WI38 (cell line): ENCODE results near the gene RYR3.

Experiments
- H3K4me3 ChIP-seq: 2 replicates; pipeline ENCODE4 v1.5.1; 2011; ENCODE audit warnings: low read depth, mild to moderate bottlenecking, control low read depth, low read length
- TF ChIP-seq, protein P1 (sequence below): IDR thresholded peaks from 2 replicates; pipeline ENCODE4 v1.5.1; 2012; ENCODE audit warnings: low read depth, mild to moderate bottlenecking, control low read depth, low read length

The RYR3 gene

GRCh38 chr15:33677238-33677830 lies 366.6 kb downstream of the RYR3 start:
- TF ChIP-seq, protein P1, sequence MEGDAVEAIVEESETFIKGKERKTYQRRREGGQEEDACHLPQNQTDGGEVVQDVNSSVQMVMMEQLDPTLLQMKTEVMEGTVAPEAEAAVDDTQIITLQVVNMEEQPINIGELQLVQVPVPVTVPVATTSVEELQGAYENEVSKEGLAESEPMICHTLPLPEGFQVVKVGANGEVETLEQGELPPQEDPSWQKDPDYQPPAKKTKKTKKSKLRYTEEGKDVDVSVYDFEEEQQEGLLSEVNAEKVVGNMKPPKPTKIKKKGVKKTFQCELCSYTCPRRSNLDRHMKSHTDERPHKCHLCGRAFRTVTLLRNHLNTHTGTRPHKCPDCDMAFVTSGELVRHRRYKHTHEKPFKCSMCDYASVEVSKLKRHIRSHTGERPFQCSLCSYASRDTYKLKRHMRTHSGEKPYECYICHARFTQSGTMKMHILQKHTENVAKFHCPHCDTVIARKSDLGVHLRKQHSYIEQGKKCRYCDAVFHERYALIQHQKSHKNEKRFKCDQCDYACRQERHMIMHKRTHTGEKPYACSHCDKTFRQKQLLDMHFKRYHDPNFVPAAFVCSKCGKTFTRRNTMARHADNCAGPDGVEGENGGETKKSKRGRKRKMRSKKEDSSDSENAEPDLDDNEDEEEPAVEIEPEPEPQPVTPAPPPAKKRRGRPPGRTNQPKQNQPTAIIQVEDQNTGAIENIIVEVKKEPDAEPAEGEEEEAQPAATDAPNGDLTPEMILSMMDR: no peak

GRCh38 chr15:33678176-33678575 lies 367.4 kb downstream of the RYR3 start:
- TF ChIP-seq, protein P1: no peak
- no peak overlapping the region for H3K4me3 ChIP-seq

More at GRCh38 chr15:33677238-33677830, 366.6 kb downstream of the RYR3 start:
- H3K4me3 ChIP-seq: no peak overlapping the region

- no peak overlapping the region for H3K4me3 ChIP-seq
- TF ChIP-seq, protein P1: no peak
Measured at GRCh38 chr15:33678602-33679001, 367.8 kb downstream of the RYR3 start.

DNA sequence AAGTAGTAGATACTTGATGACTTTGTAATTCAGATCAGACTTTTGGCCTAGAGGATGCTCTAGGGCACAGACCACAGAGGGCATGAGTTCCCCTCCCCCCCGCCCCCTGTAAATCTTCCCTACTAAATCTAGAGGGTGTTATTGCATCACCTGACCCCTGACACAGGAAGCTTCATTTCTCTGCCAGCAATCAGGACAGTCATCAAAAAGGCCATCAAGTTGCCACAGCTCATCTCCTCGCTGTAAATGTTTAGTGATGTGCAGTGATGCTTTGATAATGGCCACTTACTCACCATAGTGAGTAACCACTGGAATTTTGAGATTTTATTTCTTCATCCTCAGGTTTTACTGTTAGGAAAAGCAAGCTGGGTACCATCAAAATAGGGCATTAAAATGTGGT lies 368.3 kb downstream of the RYR3 start:
- TF ChIP-seq, protein P1: no peak
- H3K4me3 ChIP-seq: no peak overlapping the region

- TF ChIP-seq, protein P1: no peak
- no peak overlapping the region for H3K4me3 ChIP-seq
Measured at GRCh38 chr15:33680336-33680735, 369.6 kb downstream of the RYR3 start.

DNA sequence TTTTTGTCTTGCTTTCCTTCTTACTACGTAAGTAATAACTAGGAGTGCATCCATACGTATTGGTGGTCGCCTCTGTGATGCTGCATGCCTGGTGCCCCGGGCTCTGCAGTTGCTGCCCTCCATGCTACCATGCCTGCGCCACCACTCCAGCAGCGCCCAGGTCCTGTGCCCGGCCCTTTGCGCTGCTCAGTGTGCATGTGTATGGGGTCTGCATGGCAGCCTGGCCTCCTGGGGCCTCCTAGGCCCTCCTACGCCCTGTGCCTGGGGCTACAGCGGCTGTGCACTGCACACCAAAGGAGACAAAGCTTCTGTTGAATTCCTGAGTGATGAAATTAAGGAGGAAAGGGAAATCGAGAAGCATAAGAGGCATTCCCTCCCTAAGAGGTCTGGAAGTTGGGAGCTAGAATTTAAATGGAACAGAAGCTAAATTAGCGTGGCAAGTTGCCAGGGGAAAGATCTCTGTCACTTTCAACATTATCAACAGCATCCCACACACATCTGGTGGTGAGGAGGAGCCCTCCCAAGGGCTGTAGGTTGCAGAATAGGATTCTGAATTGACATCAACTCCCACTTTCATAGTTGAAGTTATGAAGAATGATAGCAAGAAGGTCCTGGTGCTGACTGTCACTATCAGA lies 382.5 kb downstream of the RYR3 start:
- no peak overlapping the region for H3K4me3 ChIP-seq
- TF ChIP-seq, protein P1: no peak

- TF ChIP-seq, protein P1: no peak
- H3K4me3 ChIP-seq: no peak overlapping the region
Measured at GRCh38 chr15:33698126-33698525, 387.4 kb downstream of the RYR3 start.
